HG03439 (cell line): Measurements from ENCODE around the gene PPIL4.

Source experiments
- ATAC-seq: cut with Tn5 transposase; IDR thresholded peaks from one replicate; pipeline ENCODE4 v1.9.1; 2021; ENCODE audit warnings: mild to moderate bottlenecking, moderate library complexity; ENCODE audit not compliant: unreplicated experiment

Gene PPIL4

GRCh38 chr6:149545754-149546471, at the start of gene PPIL4:
PPIL4 (minus strand) TSS chr6:149546043; CDS start chr6:149546005, 38 bp downstream.
- peak; percentile 94 for ATAC-seq

DNA sequence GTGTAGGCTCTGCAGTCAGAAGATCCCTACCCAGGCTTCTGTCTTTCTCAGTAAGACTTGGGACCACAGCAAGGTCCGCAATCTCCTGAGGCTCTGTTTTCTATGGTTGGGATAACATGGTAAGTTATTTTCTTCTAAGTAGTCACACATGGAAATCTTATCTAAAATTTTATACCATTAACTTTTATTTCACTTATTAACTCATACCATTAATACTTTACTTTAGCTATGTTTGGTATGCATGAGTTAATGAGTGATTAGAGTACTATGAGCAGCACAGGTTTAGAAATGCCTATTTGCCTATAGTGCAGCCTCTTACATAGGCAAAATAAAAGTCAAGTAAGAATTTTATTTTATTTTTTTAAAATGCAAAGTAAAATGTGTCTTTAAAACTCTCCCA, 47.6 kb upstream of the PPIL4 start:
- ATAC-seq: no peak

GRCh38 chr6:149592983-149593382, 47.1 kb upstream of the PPIL4 start:
- no peak for ATAC-seq

DNA sequence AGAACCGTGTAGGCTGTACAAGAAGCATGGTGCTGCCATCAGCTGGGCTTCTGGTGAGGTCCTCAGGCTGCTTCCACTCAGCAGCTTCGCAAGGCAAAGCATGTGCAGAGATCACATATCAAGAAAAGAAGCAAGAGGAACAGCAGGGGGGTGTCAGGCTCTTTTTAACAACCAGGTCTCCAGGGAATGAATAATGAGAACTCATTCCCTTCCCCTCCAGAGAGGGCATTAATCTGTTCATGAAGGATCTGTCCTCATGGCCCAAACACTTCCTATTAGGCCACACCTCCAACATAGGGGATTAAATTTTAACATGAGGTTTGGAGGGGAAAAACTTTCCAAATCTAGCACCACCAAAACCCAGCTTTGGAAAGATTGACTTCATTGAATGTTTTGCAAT, 40.3 kb upstream of the PPIL4 start:
- no peak for ATAC-seq

- no peak for ATAC-seq
Measured at GRCh38 chr6:149581349-149581748, 35.5 kb upstream of the PPIL4 start.

GRCh38 chr6:149580880-149581279, 35.0 kb upstream of the PPIL4 start:
- no peak for ATAC-seq

DNA sequence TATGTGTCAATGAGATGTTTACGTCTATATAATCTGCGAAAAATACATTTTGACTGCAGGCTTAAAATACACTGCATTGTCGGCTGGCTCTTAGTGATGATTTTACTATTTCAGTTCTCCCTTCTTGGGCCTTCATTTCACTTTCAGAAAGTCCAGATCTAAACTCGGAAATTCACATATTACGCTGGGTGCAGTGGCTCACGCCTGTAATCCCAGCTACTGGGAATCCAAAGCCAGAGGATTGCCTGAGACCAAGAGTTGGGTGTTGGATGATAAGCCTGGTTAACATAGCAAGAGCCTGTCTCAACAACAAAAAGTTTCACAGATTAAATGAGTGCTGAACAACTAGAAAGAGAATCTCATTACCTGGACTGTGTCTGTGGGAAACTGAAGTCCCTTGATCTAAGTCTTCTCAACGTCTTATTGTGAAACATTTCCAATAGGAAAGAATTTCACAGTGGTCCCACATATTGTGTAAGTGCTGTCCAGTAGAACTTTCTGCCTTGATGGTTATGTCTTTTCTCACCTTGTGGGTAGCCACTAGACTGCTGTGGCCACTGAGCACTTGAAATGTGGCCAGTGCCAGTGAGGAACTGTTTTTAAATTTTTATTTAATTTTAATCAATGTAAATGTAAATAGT, 22.2 kb upstream of the PPIL4 start:
- ATAC-seq: no peak

DNA sequence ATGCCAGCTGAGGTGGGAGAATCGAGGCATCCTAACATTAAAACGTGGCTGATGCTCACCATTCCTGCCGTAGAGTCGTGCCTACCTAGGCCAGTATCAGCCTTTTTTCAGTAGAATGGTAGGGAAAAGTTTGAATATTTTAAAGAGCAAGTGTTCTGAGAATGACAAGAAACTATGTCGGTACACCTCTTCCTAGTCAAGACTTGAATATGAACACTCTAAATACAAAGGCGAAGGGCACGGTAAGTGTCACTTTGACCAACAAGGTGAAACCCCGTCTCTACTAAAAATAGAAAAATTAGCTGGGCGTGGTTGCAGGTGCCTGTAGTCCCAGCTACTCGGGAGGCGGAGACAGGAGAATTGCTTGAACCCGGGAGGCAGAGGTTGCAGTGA, 21.3 kb upstream of the PPIL4 start:
- no peak for ATAC-seq

DNA sequence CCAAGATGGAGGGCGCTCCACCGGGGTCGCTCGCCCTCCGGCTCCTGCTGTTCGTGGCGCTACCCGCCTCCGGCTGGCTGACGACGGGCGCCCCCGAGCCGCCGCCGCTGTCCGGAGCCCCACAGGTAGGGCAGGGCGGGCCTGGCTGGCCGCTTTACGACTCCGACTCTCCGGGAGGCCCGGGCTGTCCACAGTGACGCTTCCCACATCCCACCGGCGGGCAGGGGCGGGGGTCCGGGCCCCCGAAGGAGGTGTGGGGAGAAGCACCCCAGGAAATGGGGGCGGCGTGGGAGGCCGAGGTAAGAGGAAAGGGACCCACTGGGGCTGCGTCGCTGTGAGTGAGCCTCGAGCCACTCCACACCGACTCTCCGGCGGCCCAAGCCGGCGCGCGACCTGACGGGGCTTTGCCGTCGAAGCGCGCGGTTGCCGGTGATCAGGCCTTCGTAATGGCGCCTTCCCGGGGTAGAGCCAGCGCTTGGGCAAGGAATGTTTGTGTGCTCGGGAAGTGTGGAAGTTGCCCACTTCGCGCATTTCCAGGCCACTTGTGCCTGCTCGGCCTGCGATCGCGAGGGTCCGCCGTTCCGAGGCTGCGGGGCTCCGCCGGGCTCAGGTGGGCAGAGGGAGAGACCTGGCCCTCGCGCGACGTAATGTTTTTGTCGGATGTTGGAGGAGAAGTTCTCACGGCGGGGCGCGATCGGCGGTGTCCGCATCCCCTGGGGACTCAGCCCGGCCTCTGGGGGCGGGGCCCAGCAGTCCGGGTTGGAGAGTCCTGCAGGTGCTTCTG, 20.8 kb upstream of the PPIL4 start:
- peak; percentile 20 for ATAC-seq

DNA sequence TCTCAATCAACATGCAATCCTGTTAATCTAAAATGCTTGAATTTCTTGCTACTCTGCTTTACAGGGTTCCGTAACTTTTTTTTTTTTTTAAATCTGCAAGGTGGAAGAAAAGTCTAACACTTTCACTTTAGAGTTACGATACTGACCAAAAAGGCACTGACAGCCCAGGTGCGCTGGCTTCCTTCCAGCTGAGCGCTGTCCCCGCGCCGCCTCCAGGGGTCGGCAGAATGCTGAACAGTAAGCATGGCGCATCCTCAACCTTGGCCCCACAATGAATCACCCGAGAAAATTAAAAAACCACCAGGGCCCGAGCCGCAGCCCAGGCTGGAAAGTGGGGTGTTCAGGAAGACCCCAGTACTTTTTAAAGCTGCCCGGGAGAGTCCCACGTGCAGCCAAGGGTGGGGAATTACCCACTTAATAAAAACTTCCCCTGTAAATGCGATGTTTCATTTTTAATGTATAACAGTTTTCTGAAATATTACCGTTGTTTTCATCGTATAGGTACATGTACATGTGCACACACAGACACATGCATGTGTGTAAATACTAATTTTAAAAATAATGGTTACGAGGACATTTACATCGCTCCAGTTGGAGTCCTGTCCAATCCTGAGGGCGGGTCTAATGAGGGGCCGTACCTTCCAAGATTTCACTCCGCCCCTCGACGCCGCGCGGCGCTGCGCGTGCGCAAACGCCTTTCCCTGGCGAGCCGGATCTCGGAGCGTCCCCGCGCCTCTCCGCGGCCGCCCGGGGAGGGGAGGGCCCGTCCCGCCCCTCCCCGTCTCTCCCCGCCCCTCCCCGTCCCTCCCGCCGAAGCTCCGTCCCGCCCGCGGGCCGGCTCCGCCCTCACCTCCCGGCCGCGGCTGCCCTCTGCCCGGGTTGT, 19.9 kb upstream of the PPIL4 start, which contains the start of gene GINM1:
Gene GINM1 (plus strand): TSS at position 849 of the 883 bp plus-strand sequence. CDS start 40 bp downstream, outside the sequence.
- ATAC-seq: peak; percentile 80

DNA sequence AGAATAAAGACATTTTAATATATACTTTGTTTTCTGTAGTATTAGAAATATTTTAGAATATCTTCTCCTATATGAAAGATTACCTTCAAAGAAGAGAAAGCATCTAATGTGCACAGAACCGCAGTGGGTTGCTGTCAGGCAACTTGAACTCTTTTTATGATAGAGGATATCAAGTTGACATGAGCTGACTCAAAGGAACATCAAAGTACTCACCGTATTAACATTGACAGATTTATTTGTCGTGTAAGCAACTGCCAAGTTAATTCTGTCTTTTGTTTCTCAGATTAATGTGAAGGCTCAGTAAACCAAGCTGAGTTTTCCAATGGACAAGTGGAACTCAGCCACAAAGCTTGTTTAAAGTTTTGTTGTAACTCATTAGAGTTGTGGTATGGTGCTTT, 18.1 kb upstream of the PPIL4 start:
- no peak for ATAC-seq

- no peak for ATAC-seq
Measured at GRCh38 chr6:149563203-149563927, 17.5 kb upstream of the PPIL4 start.

DNA sequence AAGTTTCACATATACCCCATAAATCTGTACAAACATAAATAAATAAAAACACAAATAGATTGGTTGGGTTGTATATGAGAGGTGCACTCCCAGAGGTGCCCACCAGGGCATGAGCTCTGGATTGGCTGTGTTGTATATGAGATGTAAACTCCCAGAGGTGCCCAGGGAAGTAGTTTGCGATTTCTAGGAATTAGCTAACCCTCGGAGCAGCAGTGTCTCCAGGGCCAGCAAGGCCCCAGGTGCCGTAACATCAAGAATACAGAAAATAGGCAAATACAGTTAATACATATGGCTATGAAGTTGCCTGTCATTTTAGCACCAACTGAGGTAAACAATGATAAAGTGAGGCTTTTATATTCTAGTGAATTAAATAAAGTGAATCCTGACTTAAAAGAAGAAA, 14.9 kb upstream of the PPIL4 start:
- ATAC-seq: no peak

DNA sequence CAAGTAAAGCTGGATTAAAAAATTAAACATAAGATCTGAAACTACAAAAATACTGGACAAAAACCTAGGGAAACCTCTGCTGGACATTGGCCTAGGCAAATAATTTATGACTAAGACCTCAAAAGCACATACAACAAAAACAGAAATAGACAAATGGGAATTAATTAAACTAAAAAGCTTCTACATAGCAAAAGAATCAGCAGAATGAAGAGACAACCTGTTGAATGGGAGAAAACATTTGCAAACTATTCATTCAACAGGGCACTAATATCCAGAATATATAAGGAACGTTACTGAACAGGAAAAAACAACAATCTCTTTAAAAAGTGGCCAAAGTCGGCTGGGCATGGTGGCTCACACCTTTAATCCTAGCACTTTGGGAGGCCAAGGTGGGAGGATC, 13.5 kb upstream of the PPIL4 start:
- no peak for ATAC-seq

DNA sequence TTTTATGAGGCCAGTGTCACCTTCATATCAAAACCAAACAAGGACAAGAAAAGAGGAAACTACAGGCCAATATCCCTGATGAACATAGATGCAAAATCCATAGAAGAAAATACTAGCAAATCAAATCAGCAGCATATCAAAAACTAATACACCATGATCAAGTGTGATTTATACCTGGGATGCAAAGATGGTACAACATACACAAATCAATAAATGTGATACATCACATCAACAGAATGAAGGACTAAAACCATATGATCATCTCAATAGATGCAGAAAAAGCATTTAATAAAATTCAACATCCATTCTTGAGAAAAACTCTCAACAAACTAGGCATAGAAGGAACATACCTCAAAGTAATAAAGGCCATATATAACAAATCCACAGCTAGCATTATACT, 12.2 kb upstream of the PPIL4 start:
- ATAC-seq: no peak

- ATAC-seq: no peak
Measured at GRCh38 chr6:149551920-149552319, 6.1 kb upstream of the PPIL4 start.

DNA sequence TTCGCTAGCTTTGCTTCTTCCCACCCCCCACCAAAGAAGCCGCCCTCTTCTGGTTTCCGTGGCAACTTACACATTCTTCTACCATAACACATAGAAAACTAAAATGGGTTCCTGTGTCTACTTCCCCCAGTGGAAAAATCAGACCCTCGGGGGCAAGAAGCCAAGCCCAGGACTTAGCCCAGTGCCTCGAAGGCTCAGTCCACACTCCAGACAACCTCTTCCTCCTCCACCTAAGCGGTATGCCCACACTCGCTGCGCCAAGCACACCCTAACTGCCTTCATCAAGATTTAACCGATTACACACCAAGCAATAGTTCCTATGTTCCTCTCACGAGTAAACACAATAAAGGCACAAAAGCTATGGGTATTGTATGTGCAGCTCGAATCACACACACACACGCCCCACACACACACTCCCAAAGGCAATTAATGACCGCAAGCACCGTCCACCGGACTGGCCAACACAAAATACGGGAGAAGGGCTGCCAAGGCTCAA, 537 bp downstream of the PPIL4 start:
- ATAC-seq: peak; percentile 14

- no peak for ATAC-seq
Measured at GRCh38 chr6:149544646-149545257, 1.1 kb downstream of the PPIL4 start.

GRCh38 chr6:149541139-149541538, 4.7 kb downstream of the PPIL4 start:
- ATAC-seq: no peak

DNA sequence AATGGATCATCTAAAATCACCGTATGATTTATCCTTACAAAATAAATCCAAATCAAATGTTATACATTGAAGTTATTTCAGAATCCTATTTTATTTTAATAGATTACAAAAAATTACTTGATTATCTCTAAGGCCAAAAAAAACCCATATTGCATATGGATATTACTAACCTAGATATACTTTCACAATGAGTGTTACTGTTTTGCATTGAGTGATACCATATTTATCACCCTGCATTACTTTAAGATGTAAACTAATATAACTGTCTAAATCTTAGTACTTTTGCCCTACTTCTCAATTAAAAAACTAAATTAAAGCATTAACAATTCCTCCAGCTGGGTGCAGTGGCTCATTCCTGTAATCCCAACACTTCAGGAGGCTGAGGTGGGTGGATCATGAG, 11.1 kb downstream of the PPIL4 start:
- ATAC-seq: no peak
